Tibial nerve (tissue), 4 donors: ENCODE data around the gene UGT2A3. TPM values are rescaled to one million over a fixed set of nuclear protein-coding genes. Genes with fewer than 3 reads are reported as not detected.

ENCODE experiments used
- DNase-seq, 2 donors: peaks; one replicate each; pipeline ENCODE4 v3.0.0-alpha.2; 2019; ENCODE audit warnings: low spot score in 2 of 2
- H3K27ac ChIP-seq, 4 donors: fragments of 200-600 bp; sonication (generic) in 3 of 4; one replicate each; pipeline ENCODE4 v1.5.1; 2017 to 2019; ENCODE audit warnings: mild to moderate bottlenecking in 1 of 4
- H3K27me3 ChIP-seq, 2 donors: fragments of 200-600 bp; sonication (generic) in 1 of 2; one replicate each; pipeline versions ENCODE4 v1.5.1 to v1.6.0; 2017 to 2019
- H3K36me3 ChIP-seq, 3 donors: fragments of 200-600 bp; sonication (generic); one replicate each; pipeline ENCODE4 v1.5.1; 2018 to 2019
- H3K4me1 ChIP-seq, 4 donors: fragments of 200-600 bp; sonication (generic) in 3 of 4; one replicate each; pipeline ENCODE4 v1.5.1; 2017 to 2019
- H3K4me3 ChIP-seq, 4 donors: fragments of 200-600 bp; sonication (generic) in 3 of 4; one replicate each; pipeline ENCODE4 v1.5.1; 2017 to 2019; ENCODE audit warnings: mild to moderate bottlenecking in 1 of 4, moderate library complexity in 1 of 4
- H3K9me3 ChIP-seq, 4 donors: fragments of 200-600 bp; sonication (generic) in 3 of 4; one replicate each; pipeline ENCODE4 v1.5.1; 2017 to 2019
- EP300 ChIP-seq, 2 donors: sonication (generic); formaldehyde crosslinking; IDR thresholded peaks; one replicate each; pipeline ENCODE4 v1.6.1; 2017; ENCODE audit warnings: antibody characterized with exemption in 2 of 2, mild to moderate bottlenecking in 1 of 2
- POLR2A ChIP-seq, 2 donors: fragments of 450-650 bp; IDR thresholded peaks; one replicate each; pipeline ENCODE4 v1.6.1; 2017; ENCODE audit warnings: antibody characterized with exemption in 2 of 2, mild to moderate bottlenecking in 2 of 2, moderate library complexity in 2 of 2
- WGBS, 2 donors: methylation state at CpG; one replicate each; pipeline ENCODE4 v1.1.5; 2018; 5-methylcytosine and 5-hydroxymethylcytosine counted together
- small RNA-seq: library from RNA; depleted of rRNA; stranded (forward); fragments of <200 nt; gene quantifications from one replicate; pipeline ENCODE3, GENCODE V24; 2016
- total RNA-seq, 4 donors: library from RNA; depleted of rRNA; stranded (reverse); fragments of >200 nt; gene quantifications; one replicate each; pipeline ENCODE4 v1.1.0, GENCODE V29; 2016
- TF ChIP-seq, protein P1 (sequence below), 5 experiments: fragments of 200-600 bp in 3 of 5; fragments of 450-650 bp in 2 of 5; sonication (generic) in 3 of 5; IDR thresholded peaks; one replicate each; pipeline ENCODE4 v1.5.1; 2016 to 2019; ENCODE audit warnings: antibody characterized with exemption in 5 of 5, mild to moderate bottlenecking in 3 of 5, moderate library complexity in 2 of 5

The UGT2A3 gene
- total RNA-seq, 4 donors from 2014 or later: not detected

DNA sequence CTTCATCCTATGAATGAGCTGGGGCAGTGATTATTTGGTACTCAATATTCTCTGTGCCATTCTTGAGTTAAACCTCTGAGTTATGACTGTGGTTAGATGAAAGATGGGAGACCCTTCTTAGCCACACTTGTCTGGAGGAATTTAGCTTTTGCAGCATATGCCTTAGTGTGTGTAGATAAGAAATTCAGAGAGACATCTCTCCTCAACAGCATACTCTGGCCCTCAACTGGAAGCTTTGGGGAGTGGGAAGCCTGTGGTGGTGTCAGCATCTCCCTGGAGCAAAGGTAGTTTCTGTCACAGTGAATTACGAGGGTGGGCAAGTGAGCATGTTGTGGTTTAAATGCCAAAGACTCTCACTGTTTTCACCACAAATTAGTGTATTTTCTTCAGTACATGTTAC lies 58.7 kb downstream of the UGT2A3 start:
- no peaks in the 10 kb centered on the region for H3K27me3 ChIP-seq
- 63 to 77% methylated on average over 1 of the region's 1 CpG for WGBS, 2 donors

DNA sequence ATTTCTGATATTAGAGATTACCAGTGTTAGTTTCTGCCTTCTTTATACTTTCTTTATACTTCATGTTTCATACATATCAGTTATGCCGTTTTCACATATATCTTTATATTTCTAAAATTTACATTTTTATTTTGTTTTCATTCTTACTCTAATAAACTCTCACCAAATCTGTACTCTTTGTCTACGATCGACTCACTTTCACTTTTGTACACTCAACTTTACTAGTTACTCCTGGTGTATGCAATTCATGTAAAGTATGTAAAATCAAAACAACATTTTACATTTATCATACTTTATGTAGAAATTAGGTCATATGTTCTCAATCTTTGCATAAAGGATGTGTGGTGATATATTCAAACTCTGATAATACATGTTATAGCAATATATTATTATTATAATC lies 59.9 kb downstream of the UGT2A3 start:
- WGBS, 2 donors: 97% methylated on average over 3 of the region's 3 CpGs
- no peak overlapping the region for H3K4me3 ChIP-seq
- H3K4me1 ChIP-seq: no peaks in the 10 kb centered on the region
- no peak overlapping the region for H3K27ac ChIP-seq
- no peaks in the 10 kb centered on the region for H3K36me3 ChIP-seq
- DNase-seq: no peak
- H3K27me3 ChIP-seq: no peaks in the 10 kb centered on the region
- H3K9me3 ChIP-seq: no peaks in the 10 kb centered on the region
- TF ChIP-seq, protein P1, sequence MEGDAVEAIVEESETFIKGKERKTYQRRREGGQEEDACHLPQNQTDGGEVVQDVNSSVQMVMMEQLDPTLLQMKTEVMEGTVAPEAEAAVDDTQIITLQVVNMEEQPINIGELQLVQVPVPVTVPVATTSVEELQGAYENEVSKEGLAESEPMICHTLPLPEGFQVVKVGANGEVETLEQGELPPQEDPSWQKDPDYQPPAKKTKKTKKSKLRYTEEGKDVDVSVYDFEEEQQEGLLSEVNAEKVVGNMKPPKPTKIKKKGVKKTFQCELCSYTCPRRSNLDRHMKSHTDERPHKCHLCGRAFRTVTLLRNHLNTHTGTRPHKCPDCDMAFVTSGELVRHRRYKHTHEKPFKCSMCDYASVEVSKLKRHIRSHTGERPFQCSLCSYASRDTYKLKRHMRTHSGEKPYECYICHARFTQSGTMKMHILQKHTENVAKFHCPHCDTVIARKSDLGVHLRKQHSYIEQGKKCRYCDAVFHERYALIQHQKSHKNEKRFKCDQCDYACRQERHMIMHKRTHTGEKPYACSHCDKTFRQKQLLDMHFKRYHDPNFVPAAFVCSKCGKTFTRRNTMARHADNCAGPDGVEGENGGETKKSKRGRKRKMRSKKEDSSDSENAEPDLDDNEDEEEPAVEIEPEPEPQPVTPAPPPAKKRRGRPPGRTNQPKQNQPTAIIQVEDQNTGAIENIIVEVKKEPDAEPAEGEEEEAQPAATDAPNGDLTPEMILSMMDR (IDR thresholded peaks at IDR 0.05): no peak
- TF ChIP-seq POLR2A (IDR thresholded peaks at IDR 0.05) (no peak), EP300 (IDR thresholded peaks at IDR 0.05) (no peak)

More for the DNA sequence above, 58.7 kb downstream of the UGT2A3 start:
- no peak overlapping the region for H3K4me3 ChIP-seq
- DNase-seq: no peak
- H3K4me1 ChIP-seq: no peaks in the 10 kb centered on the region
- H3K9me3 ChIP-seq: no peaks in the 10 kb centered on the region
- no peak overlapping the region for H3K27ac ChIP-seq
- TF ChIP-seq POLR2A (IDR thresholded peaks at IDR 0.05) (no peak), EP300 (IDR thresholded peaks at IDR 0.05) (no peak)
- TF ChIP-seq, protein P1 (IDR thresholded peaks at IDR 0.05): no peak
- H3K36me3 ChIP-seq: no peaks in the 10 kb centered on the region

DNA sequence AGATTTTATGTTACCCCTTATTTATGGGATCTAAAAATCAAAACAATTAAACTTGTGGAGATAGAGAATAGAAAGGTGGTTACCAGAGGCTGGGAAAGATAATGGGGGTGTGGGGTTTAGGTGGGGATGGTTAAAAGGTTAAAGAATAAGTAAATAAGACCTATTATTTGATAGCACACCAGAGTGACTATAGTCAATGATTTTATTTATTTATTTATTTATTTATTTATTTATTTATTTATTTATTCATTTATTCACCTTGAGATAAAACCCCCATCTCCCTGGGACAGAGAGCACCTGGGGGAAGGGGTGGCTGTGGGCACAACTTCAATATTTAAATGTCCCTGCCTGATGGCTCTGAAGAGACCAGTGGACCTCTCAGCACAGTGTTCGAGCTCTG lies 66.1 kb downstream of the UGT2A3 start:
- 100% methylated on average over 1 of the region's 1 CpG for WGBS, 2 donors
- TF ChIP-seq EP300 (IDR thresholded peaks at IDR 0.05) (no peak), POLR2A (IDR thresholded peaks at IDR 0.05) (no peak)
- TF ChIP-seq, protein P1 (IDR thresholded peaks at IDR 0.05): no peak

DNA sequence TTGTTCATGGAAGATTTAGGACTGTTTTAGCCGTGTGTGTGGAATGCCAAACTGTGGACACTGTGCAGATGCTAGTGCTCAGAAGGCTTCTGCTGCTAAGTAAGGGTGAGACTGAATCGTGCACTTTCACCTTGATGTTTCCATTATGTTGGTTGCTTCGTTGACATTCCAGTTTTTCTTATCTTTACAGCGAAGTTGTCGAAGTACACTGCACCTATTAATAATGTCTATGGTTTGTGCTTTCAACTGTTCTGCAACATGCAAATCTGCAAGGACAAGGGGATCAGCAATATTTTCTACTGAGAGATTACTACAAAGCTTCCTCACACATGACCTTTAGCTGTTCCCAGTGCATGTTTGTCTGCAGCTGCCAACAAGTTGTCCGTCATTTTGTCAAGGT lies 67.7 kb downstream of the UGT2A3 start:
- no peak overlapping the region for H3K27ac ChIP-seq
- no peaks in the 10 kb centered on the region for H3K9me3 ChIP-seq
- no peak overlapping the region for H3K4me3 ChIP-seq
- TF ChIP-seq, protein P1 (IDR thresholded peaks at IDR 0.05): no peak
- no peak for TF ChIP-seq EP300 (IDR thresholded peaks at IDR 0.05)
- no peak for TF ChIP-seq POLR2A (IDR thresholded peaks at IDR 0.05)
- no peaks in the 10 kb centered on the region for H3K27me3 ChIP-seq
- no peaks in the 10 kb centered on the region for H3K4me1 ChIP-seq
- 56 to 66% methylated on average over 6 of the region's 6 CpGs for WGBS, 2 donors
- no peaks in the 10 kb centered on the region for H3K36me3 ChIP-seq
- no peak for DNase-seq

More for the DNA sequence above, 66.1 kb downstream of the UGT2A3 start:
- Histone ChIP-seq H3K36me3 (no peaks in the 10 kb centered on the region), H3K4me1 (no peaks in the 10 kb centered on the region), H3K27ac (no peak overlapping the region), H3K4me3 (no peak overlapping the region), H3K27me3 (no peaks in the 10 kb centered on the region), H3K9me3 (no peaks in the 10 kb centered on the region)
- no peak for DNase-seq

Small RNAs within 50 kb of the gene (small RNA-seq; reads per million reads assigned to genes)
- gene AC021146.3 (not detected), gene AC021146.6 (not detected)

Other genes with a start within 250 kb of the UGT2A3 start
- gene UGT2B10, start 135.8 kb downstream of the UGT2A3 start, total RNA-seq: not detected
- gene UGT2B7, start 144.7 kb upstream of the UGT2A3 start, total RNA-seq: not detected